OCI-LY7 (cell line): ENCODE results near the gene RARA. TPM values are rescaled to one million over a fixed set of nuclear protein-coding genes. Genes with fewer than 3 reads are reported as not detected.
"Not testable (repeated sequence)": the region's sequence is repeated elsewhere in the genome, so short reads cannot be mapped to it uniquely, and the experiment has no call there.

Experiments used
- BruUV-seq: library from RNA; stranded (reverse); fragments of 400-500 nt; replicated peaks from 2 replicates; lab custom pipeline; 2021; lab: Mats Ljungman, UMichigan
- CTCF ChIA-PET: fragments of 300-600 bp; sonication (Branson Sonifier 250); formaldehyde crosslinking; loops from one replicate; lab custom pipeline; 2022; ENCODE audit warnings: antibody characterized with exemption; ENCODE audit not compliant: unreplicated experiment; lab: Charles Lee
- POLR2A ChIA-PET: fragments of 300-600 bp; sonication (Branson Sonifier 250); formaldehyde crosslinking; loops from one replicate; lab custom pipeline; 2022; ENCODE audit warnings: antibody characterized with exemption; lab: Charles Lee
- DNase-seq: peaks from one replicate; pipeline ENCODE4 v3.0.0-alpha.2; 2015; ENCODE audit warnings: low spot score
- H2AFZ ChIP-seq: fragments of 200-600 bp; sonication (generic), shearing (Covaris generic); 2 replicates; pipeline ENCODE4 v1.6.1; 2014; ENCODE audit warnings: mild to moderate bottlenecking, antibody characterized with exemption, low read length, moderate library complexity
- H3K27ac ChIP-seq: fragments of 200-600 bp; sonication (generic); 2 replicates; pipeline ENCODE4 v1.5.1; 2014; ENCODE audit warnings: mixed run types, low read depth, mild to moderate bottlenecking, moderate library complexity, low read length, inconsistent platforms; ENCODE audit not compliant: poor library complexity, severe bottlenecking
- H3K36me3 ChIP-seq: fragments of 200-600 bp; sonication (generic); 2 replicates; pipeline ENCODE4 v1.6.1; 2014; ENCODE audit warnings: mild to moderate bottlenecking, antibody characterized with exemption, low read length, moderate library complexity, mixed read lengths; ENCODE audit not compliant: insufficient read depth
- H3K4me1 ChIP-seq: fragments of 200-600 bp; sonication (generic); 2 replicates; pipeline ENCODE4 v1.5.1; 2014; ENCODE audit warnings: mild to moderate bottlenecking, low read length; ENCODE audit not compliant: insufficient read depth, poor library complexity, severe bottlenecking
- H3K4me2 ChIP-seq: fragments of 200-600 bp; sonication (generic); 2 replicates; pipeline ENCODE4 v1.6.1; 2014; ENCODE audit warnings: mild to moderate bottlenecking, low read length
- H3K4me3 ChIP-seq: fragments of 200-600 bp; sonication (generic); 2 replicates; pipeline ENCODE4 v1.5.1; 2014; ENCODE audit warnings: mild to moderate bottlenecking, low read depth, low read length; ENCODE audit not compliant: poor library complexity, severe bottlenecking
- H3K79me2 ChIP-seq: fragments of 200-600 bp; sonication (generic); 2 replicates; pipeline ENCODE4 v1.6.1; 2016; ENCODE audit warnings: low read depth, mild to moderate bottlenecking, low read length, moderate library complexity, mixed read lengths; ENCODE audit not compliant: insufficient read depth
- H3K9me2 ChIP-seq: fragments of 200-600 bp; sonication (generic); 2 replicates; pipeline ENCODE4 v1.6.1; 2016; ENCODE audit warnings: mild to moderate bottlenecking, low read length, mixed read lengths; ENCODE audit not compliant: insufficient read depth
- H3K9me3 ChIP-seq: fragments of 200-600 bp; sonication (generic); 2 replicates; pipeline ENCODE4 v1.6.1; 2014; ENCODE audit warnings: mild to moderate bottlenecking, mixed run types, low read length, mixed read lengths
- H4K20me1 ChIP-seq: fragments of 200-600 bp; sonication (generic); 2 replicates; pipeline ENCODE4 v1.6.1; 2014; ENCODE audit warnings: mild to moderate bottlenecking, antibody characterized with exemption, low read length, moderate library complexity, mixed read lengths; ENCODE audit not compliant: insufficient read depth
- CTCF ChIP-seq: fragments of 200-600 bp; sonication (generic); conservative IDR thresholded peaks from 2 replicates; pipeline ENCODE4 v1.5.1; 2014; ENCODE audit warnings: mild to moderate bottlenecking, antibody characterized with exemption, low read length, moderate library complexity, mixed read lengths
- EZH2phosphoT487 ChIP-seq: fragments of 200-600 bp; sonication (generic); IDR thresholded peaks from 2 replicates; pipeline ENCODE4 v1.6.1; 2018; ENCODE audit warnings: low read depth, borderline replicate concordance, mild to moderate bottlenecking, mixed run types, antibody characterized with exemption, low read length, moderate library complexity, mixed read lengths
- intact Hi-C: fragments of 100-400 bp; cut with micrococcal nuclease; formaldehyde crosslinking; loops from one replicate; pipeline ENCODE4 v1.10.0; 2022; ENCODE audit not compliant: unreplicated experiment
- total RNA-seq, 2 experiments: library from RNA; depleted of rRNA in 1 of 2; stranded (reverse); fragments of >200 nt in 1 of 2; shearing (Covaris generic) in 1 of 2; gene quantifications; 2 replicates each; pipeline ENCODE4 v1.2.3, GENCODE V29; 2014 to 2022

The RARA gene
- total RNA-seq, 2 experiments from 2014 or later: 3.1 to 8.6 TPM

DNA sequence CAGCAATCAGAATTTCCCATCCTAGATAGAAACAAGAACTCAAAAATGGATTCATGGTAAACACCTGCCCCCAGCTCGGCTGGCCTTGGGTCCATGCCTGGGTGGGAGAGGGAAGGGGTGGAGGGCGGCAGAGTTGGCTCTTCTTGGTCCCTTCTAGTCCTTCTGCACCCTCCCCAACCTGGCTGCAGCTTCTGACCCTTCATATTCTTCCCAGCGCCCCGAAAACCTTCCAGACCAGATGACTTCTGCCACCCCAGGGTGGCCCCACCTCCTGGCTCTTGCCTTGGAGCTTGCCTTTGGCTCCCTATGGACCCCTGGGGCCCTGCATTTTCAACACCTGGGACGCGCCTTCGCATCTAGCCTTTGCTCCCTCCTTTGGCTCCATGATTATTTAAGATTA, 60.9 kb downstream of the RARA start:
- Histone ChIP-seq H3K4me2 (no peak overlapping the region), H3K79me2 (no peaks in the 10 kb centered on the region), H3K4me3 (no peak overlapping the region), H4K20me1 (no peaks in the 10 kb centered on the region), H3K27ac (no peak overlapping the region), H3K36me3 (no peaks in the 10 kb centered on the region), H3K4me1 (no peaks in the 10 kb centered on the region), H3K9me3 (no peaks in the 10 kb centered on the region), H3K9me2 (no peaks in the 10 kb centered on the region), H2AFZ (no peak overlapping the region)
- ChIA-PET CTCF (no interaction called here), POLR2A (interaction anchor here (0.7 kb wide), 1 partner anchor 110 kb away, joined by 4 read pairs; no protein-coding TSS in a partner anchor)
- DNase-seq: no peak
- TF ChIP-seq CTCF (no peak), EZH2phosphoT487 (no peak)
- intact Hi-C loops: no loop called here
- no TSS peak for BruUV-seq

DNA sequence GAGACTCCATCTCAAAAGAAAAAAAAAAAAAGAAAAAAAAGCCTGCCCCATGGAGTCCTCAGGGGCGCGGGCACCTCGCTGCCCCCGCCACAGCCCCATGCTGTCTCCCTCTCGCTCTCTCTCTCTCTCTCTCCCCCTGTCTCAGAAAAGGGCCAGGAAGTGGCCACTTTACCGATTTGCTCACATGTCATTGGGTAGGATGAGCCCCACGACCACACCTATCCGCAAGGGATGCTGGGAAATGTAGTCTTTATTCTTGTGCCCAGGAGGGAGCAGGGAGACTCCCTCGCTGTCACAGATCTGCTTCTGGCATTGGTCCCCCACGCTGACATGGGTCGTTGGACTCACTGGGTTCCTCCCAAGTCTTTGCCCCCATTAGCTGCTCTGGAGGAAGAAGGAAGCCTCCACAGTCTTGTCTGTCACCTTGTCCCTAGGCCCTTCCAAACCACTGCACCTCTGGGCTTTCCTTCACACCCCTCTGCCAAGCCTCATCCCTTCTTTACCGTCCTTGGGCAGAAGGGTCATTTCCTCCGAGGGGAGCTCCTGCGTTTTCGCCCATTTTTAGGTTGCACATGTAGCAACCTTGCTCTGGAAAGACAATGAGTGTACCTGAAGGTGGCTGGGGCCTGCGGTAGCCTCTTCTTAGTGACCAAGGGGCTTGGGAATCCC, 62.4 kb downstream of the RARA start:
- POLR2A ChIA-PET: no interaction called here
- H3K4me3 ChIP-seq: no peak overlapping the region
- no peaks in the 10 kb centered on the region for H3K4me1 ChIP-seq
- H3K36me3 ChIP-seq: no peaks in the 10 kb centered on the region
- no TSS peak for BruUV-seq
- TF ChIP-seq CTCF (no peak), EZH2phosphoT487 (no peak)
- H3K9me3 ChIP-seq: no peaks in the 10 kb centered on the region
- H3K27ac ChIP-seq: no peak overlapping the region
- H3K79me2 ChIP-seq: no peaks in the 10 kb centered on the region
- H2AFZ ChIP-seq: peak overlapping the region; percentile 3; the same call in 1 of the 2 replicates
- no peaks in the 10 kb centered on the region for H4K20me1 ChIP-seq
- no peak overlapping the region for H3K4me2 ChIP-seq
- peak; percentile 62 for DNase-seq
- no peaks in the 10 kb centered on the region for H3K9me2 ChIP-seq
- intact Hi-C loops: no loop called here
- CTCF ChIA-PET: no interaction called here

DNA sequence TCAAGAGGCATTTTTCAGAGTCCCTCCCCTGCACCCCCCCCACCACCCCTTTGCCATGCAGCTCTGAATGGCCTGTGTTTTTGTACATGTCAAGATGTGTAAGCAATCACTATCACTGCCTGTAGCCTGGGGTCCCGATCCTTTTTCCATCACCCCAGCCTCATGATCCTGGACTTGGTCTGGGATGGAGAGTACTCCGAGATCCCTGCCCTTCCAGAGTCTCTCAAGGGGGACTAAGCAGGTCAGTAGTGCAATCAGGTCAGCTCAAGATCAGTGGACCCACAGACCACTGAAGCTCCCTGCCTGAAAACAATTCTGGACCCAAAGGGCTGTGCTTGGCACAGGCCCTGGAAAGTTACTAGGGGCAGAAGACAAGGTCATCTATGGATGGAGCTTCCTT, 63.1 kb downstream of the RARA start:
- POLR2A ChIA-PET: no interaction called here
- TF ChIP-seq CTCF (no peak), EZH2phosphoT487 (no peak)
- Histone ChIP-seq H2AFZ (no peak overlapping the region), H3K36me3 (no peaks in the 10 kb centered on the region), H3K4me1 (no peaks in the 10 kb centered on the region), H3K27ac (no peak overlapping the region), H3K4me3 (no peak overlapping the region), H3K9me3 (no peaks in the 10 kb centered on the region), H4K20me1 (no peaks in the 10 kb centered on the region), H3K9me2 (no peaks in the 10 kb centered on the region), H3K79me2 (no peaks in the 10 kb centered on the region), H3K4me2 (no peak overlapping the region)
- CTCF ChIA-PET: no interaction called here
- intact Hi-C loops: no loop called here
- DNase-seq: no peak
- BruUV-seq: no TSS peak

- H3K79me2 ChIP-seq, H2AFZ ChIP-seq, intact Hi-C loops, CTCF ChIA-PET, DNase-seq, H3K4me1 ChIP-seq, H4K20me1 ChIP-seq, H3K9me2 ChIP-seq, H3K27ac ChIP-seq, H3K9me3 ChIP-seq, H3K4me2 ChIP-seq, H3K4me3 ChIP-seq, POLR2A ChIA-PET, H3K36me3 ChIP-seq, BruUV-seq: not testable (repeated sequence)
These were observed 63.7 kb downstream of the RARA start for GRCh38 chr17:40372644-40373043.
